Peyer's patch (tissue), 4 donors: ENCODE data around the gene RPL19.

ENCODE experiments used
- CTCF ChIP-seq, 6 experiments: fragments of 450-650 bp in 4 of 6; fragments of 200-600 bp in 2 of 6; sonication (generic) in 1 of 6; IDR thresholded peaks; one replicate each; pipeline ENCODE4 v1.5.1; 2017 to 2019; ENCODE audit warnings: antibody characterized with exemption in 6 of 6, mild to moderate bottlenecking in 3 of 6, moderate library complexity in 1 of 6
- POLR2A ChIP-seq, 2 donors: fragments of 450-650 bp; IDR thresholded peaks; one replicate each; pipeline ENCODE4 v1.5.1; 2017; ENCODE audit warnings: antibody characterized with exemption in 2 of 2, mild to moderate bottlenecking in 2 of 2, moderate library complexity in 2 of 2

- no peak for TF ChIP-seq CTCF (IDR thresholded peaks at IDR 0.05)
- TF ChIP-seq POLR2A (IDR thresholded peaks at IDR 0.05), result no peak
These were observed 22.1 kb downstream of the RPL19 start for GRCh38 chr17:39222151-39222550.
